Fibroblast of skin of left biceps (primary cell): ENCODE measurements around the gene ETV7.
"Not testable (repeated sequence)": the region's sequence is repeated elsewhere in the genome, so short reads cannot be mapped to it uniquely, and the experiment has no call there.

Experiments
- DNase-seq, 2 experiments: peaks; one replicate each; pipeline ENCODE4 v3.0.0-alpha.2; 2013; ENCODE audit warnings: low read depth in 2 of 2

Gene ETV7

GRCh38 chr6:36364061-36364635 is 23.3 kb downstream of the ETV7 start:
- DNase-seq, result not testable (repeated sequence)

GRCh38 chr6:36363371-36363752 is 24.1 kb downstream of the ETV7 start:
- DNase-seq, result not testable (repeated sequence)

- no peak for DNase-seq
Measured at GRCh38 chr6:36362551-36363370, 24.7 kb downstream of the ETV7 start.

GRCh38 chr6:36361071-36361470 is 26.4 kb downstream of the ETV7 start:
- no peak for DNase-seq

- DNase-seq, result peak in 1 of 2 experiments; percentile 43
Measured at GRCh38 chr6:36360241-36361054, 27.0 kb downstream of the ETV7 start.

GRCh38 chr6:36358226-36358915 is 29.1 kb downstream of the ETV7 start:
- DNase-seq, result no peak

GRCh38 chr6:36357872-36358225 is 29.6 kb downstream of the ETV7 start:
- no peak for DNase-seq

GRCh38 chr6:36355819-36356218 is 31.6 kb downstream of the ETV7 start:
- DNase-seq, result no peak

GRCh38 chr6:36353411-36353915 is 34.0 kb downstream of the ETV7 start:
- DNase-seq, result no peak

GRCh38 chr6:36352477-36353157 is 34.9 kb downstream of the ETV7 start:
- no peak for DNase-seq

- DNase-seq, result peak in 1 of 2 experiments; percentile 56
Measured at GRCh38 chr6:36350681-36351571, 36.5 kb downstream of the ETV7 start.

GRCh38 chr6:36350082-36350481 is 37.4 kb downstream of the ETV7 start:
- no peak for DNase-seq

GRCh38 chr6:36349240-36349639 is 38.2 kb downstream of the ETV7 start:
- no peak for DNase-seq

GRCh38 chr6:36347621-36348020 is 39.8 kb downstream of the ETV7 start:
- DNase-seq, result no peak

GRCh38 chr6:36346486-36347273 is 40.8 kb downstream of the ETV7 start:
- DNase-seq, result no peak

GRCh38 chr6:36345681-36346466 is 41.6 kb downstream of the ETV7 start:
- DNase-seq, result no peak

- DNase-seq, result no peak
Measured at GRCh38 chr6:36343109-36343680, 44.3 kb downstream of the ETV7 start.
